CD4-positive, CD25-positive, alpha-beta regulatory T cell (primary cell): ENCODE measurements around the gene EGLN1. TPM values are rescaled to one million over a fixed set of nuclear protein-coding genes. Genes with fewer than 3 reads are reported as not detected.

ENCODE experiments used
- ATAC-seq, 2 donors: fragments of 150-1000 bp; cut with Tn5 transposase; one replicate each; pipeline ENCODE4 v1.10.0; 2021; ENCODE audit warnings: low read depth in 2 of 2, moderate number of reproducible peaks in 2 of 2, moderate library complexity in 1 of 2
- DNase-seq, 3 donors: peaks; one replicate each; pipeline versions ENCODE4 v3.0.0 to v3.0.0-alpha.2; 2012 to 2022; ENCODE audit warnings: mixed read lengths in 1 of 3
- H3K27ac ChIP-seq: one replicate; pipeline ENCODE4 v1.7.0; 2013; ENCODE audit warnings: mild to moderate bottlenecking, low read length; ENCODE audit not compliant: insufficient read depth, poor library complexity, severe bottlenecking
- H3K27me3 ChIP-seq: one replicate; pipeline ENCODE4 v1.7.0; 2013; ENCODE audit warnings: low read length; ENCODE audit not compliant: control insufficient read depth, insufficient read depth
- H3K36me3 ChIP-seq: one replicate; pipeline ENCODE4 v1.7.0; 2013; ENCODE audit warnings: mild to moderate bottlenecking, low read length, moderate library complexity; ENCODE audit not compliant: control insufficient read depth, insufficient read depth
- H3K4me1 ChIP-seq: 2 replicates; pipeline ENCODE4 v1.7.0; 2013; ENCODE audit warnings: mild to moderate bottlenecking, low read length; ENCODE audit not compliant: insufficient read depth, control insufficient read depth, poor library complexity, severe bottlenecking
- H3K4me3 ChIP-seq: one replicate; pipeline ENCODE4 v1.7.0; 2013; ENCODE audit warnings: low read depth, mild to moderate bottlenecking, low read length, moderate library complexity
- H3K9me3 ChIP-seq, 2 experiments: 1 replicate in 1 of 2; 2 replicates in 1 of 2; pipeline ENCODE4 v1.7.0; 2013; ENCODE audit warnings: low read length in 2 of 2, mild to moderate bottlenecking in 1 of 2, moderate library complexity in 1 of 2; ENCODE audit not compliant: control insufficient read depth in 2 of 2
- H3K27ac Mint-ChIP-seq, 3 donors: one replicate each; pipeline ENCODE4 v1.8.0; 2020 to 2022; ENCODE audit warnings: mild to moderate bottlenecking in 3 of 3, mixed read lengths in 3 of 3, moderate library complexity in 2 of 3
- H3K27me3 Mint-ChIP-seq: one replicate; pipeline ENCODE4 v1.8.0; 2022; ENCODE audit warnings: mild to moderate bottlenecking, mixed read lengths
- H3K36me3 Mint-ChIP-seq: one replicate; pipeline ENCODE4 v1.8.0; 2020; ENCODE audit warnings: mixed read lengths
- H3K4me1 Mint-ChIP-seq, 4 donors: one replicate each; pipeline ENCODE4 v1.8.0; 2020 to 2022; ENCODE audit warnings: mixed read lengths in 4 of 4, mild to moderate bottlenecking in 1 of 4
- H3K4me3 Mint-ChIP-seq, 4 donors: one replicate each; pipeline ENCODE4 v1.8.0; 2020 to 2022; ENCODE audit warnings: mild to moderate bottlenecking in 4 of 4, mixed read lengths in 4 of 4, moderate library complexity in 3 of 4
- H3K9me3 Mint-ChIP-seq, 7 donors: one replicate each; pipeline ENCODE4 v1.8.0; 2020 to 2022; ENCODE audit warnings: mixed read lengths in 7 of 7, mild to moderate bottlenecking in 3 of 7, moderate library complexity in 2 of 7
- polyA plus RNA-seq, 4 donors: library from polyadenylated mRNA; unstranded; fragments of 300-500 nt; fragmentation: Illumina TruSeq; gene quantifications; one replicate each; pipeline ENCODE4 v1.2.3, GENCODE V29; 2021
- total RNA-seq: library from RNA; stranded (reverse); gene quantifications from one replicate; pipeline ENCODE4 v1.2.3, GENCODE V29; 2022

The EGLN1 gene
- total and polyA plus RNA-seq, 5 donors from 2014 or later, result 18.4 to 31.6 (median 21.7) TPM

- Mint-ChIP-seq H3K36me3 (no peaks in the 10 kb centered on the region), H3K27ac (no peak overlapping the region), H3K27me3 (no peaks in the 10 kb centered on the region), H3K4me3 (no peak overlapping the region), H3K4me1 (peaks cover 0 to 8% (median 2%) of the 10 kb centered on the region in 4 donors), H3K9me3 (no peaks in the 10 kb centered on the region)
- no peak for DNase-seq
- H3K4me1 ChIP-seq, result no peaks in the 10 kb centered on the region
- no peaks in the 10 kb centered on the region for H3K9me3 ChIP-seq
- no peak overlapping the region for H3K4me3 ChIP-seq
- H3K36me3 ChIP-seq, result no peaks in the 10 kb centered on the region
- no peak overlapping the region for H3K27ac ChIP-seq
- ATAC-seq, result no peak
- H3K27me3 ChIP-seq, result no peaks in the 10 kb centered on the region
Measured at GRCh38 chr1:231318568-231318967, 103.5 kb downstream of the EGLN1 start.

- no peak overlapping the region for H3K4me3 Mint-ChIP-seq
Measured at GRCh38 chr1:231318015-231318355, 104.1 kb downstream of the EGLN1 start.

GRCh38 chr1:231317306-231318014 lies 104.6 kb downstream of the EGLN1 start:
- Mint-ChIP-seq H3K27me3 (peaks cover 2% of the 10 kb centered on the region), H3K4me1 (peaks cover 0 to 8% (median 2%) of the 10 kb centered on the region in 4 donors), H3K4me3 (no peak overlapping the region), H3K9me3 (peaks cover 0 to 1% (median 0%) of the 10 kb centered on the region in 7 donors), H3K36me3 (no peaks in the 10 kb centered on the region), H3K27ac (no peak overlapping the region)
- Histone ChIP-seq H3K36me3 (no peaks in the 10 kb centered on the region), H3K27ac (no peak overlapping the region), H3K4me3 (no peak overlapping the region), H3K9me3 (no peaks in the 10 kb centered on the region), H3K4me1 (no peaks in the 10 kb centered on the region), H3K27me3 (no peaks in the 10 kb centered on the region)
- no peak for DNase-seq
- no peak for ATAC-seq

More at GRCh38 chr1:231318015-231318355, 104.1 kb downstream of the EGLN1 start:
- H3K4me1 ChIP-seq, result no peaks in the 10 kb centered on the region
- no peaks in the 10 kb centered on the region for H3K27me3 ChIP-seq
- H3K9me3 Mint-ChIP-seq, result peaks cover 0 to 1% (median 0%) of the 10 kb centered on the region in 7 donors
- ATAC-seq (no peak), DNase-seq (no peak)
- H3K36me3 Mint-ChIP-seq, result no peaks in the 10 kb centered on the region
- H3K27me3 Mint-ChIP-seq, result no peaks in the 10 kb centered on the region
- H3K27ac Mint-ChIP-seq, result no peak overlapping the region
- H3K36me3 ChIP-seq, result no peaks in the 10 kb centered on the region
- no peaks in the 10 kb centered on the region for H3K9me3 ChIP-seq
- H3K4me1 Mint-ChIP-seq, result peaks cover 0 to 8% (median 2%) of the 10 kb centered on the region in 4 donors
- no peak overlapping the region for H3K27ac ChIP-seq
- H3K4me3 ChIP-seq, result no peak overlapping the region

GRCh38 chr1:231315887-231316286 lies 106.2 kb downstream of the EGLN1 start:
- Histone ChIP-seq H3K27me3 (no peaks in the 10 kb centered on the region), H3K4me3 (no peak overlapping the region), H3K27ac (no peak overlapping the region), H3K4me1 (no peaks in the 10 kb centered on the region), H3K36me3 (no peaks in the 10 kb centered on the region), H3K9me3 (no peaks in the 10 kb centered on the region)
- Mint-ChIP-seq H3K9me3 (peaks cover 0 to 1% (median 0%) of the 10 kb centered on the region in 7 donors), H3K27ac (no peak overlapping the region), H3K27me3 (peaks cover 8% of the 10 kb centered on the region), H3K4me3 (no peak overlapping the region), H3K36me3 (no peaks in the 10 kb centered on the region), H3K4me1 (peaks cover 0 to 8% (median 2%) of the 10 kb centered on the region in 4 donors)
- ATAC-seq (peak; percentile 46 to 53), DNase-seq (peak in 2 of 3 donors; percentile 26 to 60)

Other genes with a start within 250 kb of the EGLN1 start
- gene GNPAT, start 181.1 kb downstream of the EGLN1 start, total RNA-seq, result 23.1 TPM
- 10 to 100 TPM; 36.4 to 46.8 (median 41.7) TPM for gene GNPAT, start 181.1 kb downstream of the EGLN1 start, polyA plus RNA-seq
- gene EXOC8, start 84.4 kb downstream of the EGLN1 start, total RNA-seq, result 46.1 TPM
- 1 to 10 TPM; 3.9 to 5.4 (median 4.1) TPM for gene EXOC8, start 84.4 kb downstream of the EGLN1 start, polyA plus RNA-seq
- gene SPRTN, start 84.0 kb downstream of the EGLN1 start, total RNA-seq, result 31.3 TPM
- 10 to 100 TPM; 18.5 to 27.3 (median 23.1) TPM for gene SPRTN, start 84.0 kb downstream of the EGLN1 start, polyA plus RNA-seq
- gene TSNAX, start 106.4 kb upstream of the EGLN1 start, total RNA-seq, result 34.8 TPM
- 100 to 1,000 TPM in 2 of 4 donors, 10 to 100 TPM in 2; 93.4 to 117 (median 106) TPM for gene TSNAX, start 106.4 kb upstream of the EGLN1 start, polyA plus RNA-seq
- gene DISC1, start 204.5 kb upstream of the EGLN1 start, total RNA-seq, result 25.5 TPM
- 1 to 10 TPM in 3 of 4 donors, under 1 TPM in 1; 0.78 to 4.9 (median 2.1) TPM for gene DISC1, start 204.5 kb upstream of the EGLN1 start, polyA plus RNA-seq